ENCODE measurements around the gene LGALS3BP. TPM values are rescaled to one million over a fixed set of nuclear protein-coding genes. Genes with fewer than 3 reads are reported as not detected.

LGALS3BP gene
- total RNA-seq, 4 donors from 2014 or later, result 193 to 443 (median 390) TPM

- intact Hi-C loops (cut with DNase I), result no loop called here
- DNase-seq, result no peak
- Histone ChIP-seq H3K4me1 (peaks cover 0 to 34% of the 10 kb centered on the region in 2 donors), H3K36me3 (no peaks in the 10 kb centered on the region), H3K9me3 (no peaks in the 10 kb centered on the region), H3K27ac (no peak overlapping the region), H3K27me3 (no peaks in the 10 kb centered on the region), H3K4me3 (replicated peaks in 1 of 3) (no peak overlapping the region)
- TF ChIP-seq POLR2A (IDR thresholded peaks at IDR 0.05), result no peak
- no peak for TF ChIP-seq CTCF (IDR thresholded peaks at IDR 0.05)
- 94 to 98% methylated on average over 3 of the region's 3 CpGs for WGBS, 2 donors
These were observed 38.6 kb upstream of the LGALS3BP start for GRCh38 chr17:79018370-79018695.

DNA sequence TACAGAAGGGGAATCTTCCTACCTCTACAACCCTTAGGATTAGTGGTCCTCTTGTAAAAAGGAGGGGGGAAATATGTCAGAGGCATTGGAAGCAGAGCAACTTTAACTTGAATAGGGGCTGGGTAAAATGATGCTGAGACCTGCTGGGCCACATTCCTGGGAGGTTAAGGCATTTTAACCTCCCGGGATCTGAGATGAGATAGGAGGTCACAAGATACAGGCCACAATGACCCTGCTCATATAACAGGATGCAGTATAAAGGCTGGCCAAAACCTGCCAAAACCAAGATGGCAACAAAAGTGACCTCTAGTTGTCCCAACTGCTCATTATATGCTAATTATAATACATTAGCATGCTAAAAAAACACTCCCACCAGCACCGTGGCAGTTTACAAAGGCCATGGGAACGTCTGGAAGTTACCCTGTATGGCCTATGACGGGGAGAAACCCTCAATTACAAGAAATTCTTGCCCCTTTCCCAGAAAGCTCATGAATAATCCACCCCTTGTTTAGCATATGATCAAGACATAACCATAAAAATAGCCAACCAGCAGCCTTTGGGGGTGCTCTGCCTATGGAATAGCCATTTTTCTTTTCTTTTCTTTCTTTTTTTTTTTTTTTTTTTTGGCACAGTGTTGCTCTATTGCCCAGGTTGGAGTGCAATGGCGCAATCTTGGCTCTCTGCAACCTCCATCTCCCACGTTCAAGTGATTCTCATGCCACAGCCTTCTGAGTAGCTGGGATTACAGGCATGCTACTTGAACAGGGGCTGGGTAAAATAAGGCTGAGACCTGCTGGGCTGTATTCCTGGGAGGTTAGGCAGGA lies 38.0 kb upstream of the LGALS3BP start:
- peaks cover 0 to 30% of the 10 kb centered on the region in 2 donors for H3K4me1 ChIP-seq
- TF ChIP-seq POLR2A (IDR thresholded peaks at IDR 0.05) (no peak), CTCF (IDR thresholded peaks at IDR 0.05) (no peak)
- peak; percentile 54 to 57 for DNase-seq
- WGBS, 2 donors, result 45 to 48% methylated on average over 6 of the region's 6 CpGs
- intact Hi-C loops (cut with DNase I), result no loop called here
- no peak overlapping the region for H3K4me3 ChIP-seq (replicated peaks in 1 of 3)
- H3K27ac ChIP-seq, result no peak overlapping the region
- H3K36me3 ChIP-seq, result no peaks in the 10 kb centered on the region
- H3K27me3 ChIP-seq, result no peaks in the 10 kb centered on the region
- no peaks in the 10 kb centered on the region for H3K9me3 ChIP-seq

GRCh38 chr17:79014158-79014758 lies 34.5 kb upstream of the LGALS3BP start:
- Histone ChIP-seq H3K36me3 (no peaks in the 10 kb centered on the region), H3K27me3 (no peaks in the 10 kb centered on the region), H3K4me3 (replicated peaks in 1 of 3) (no peak overlapping the region), H3K9me3 (no peaks in the 10 kb centered on the region), H3K27ac (no peak overlapping the region), H3K4me1 (peaks cover 4 to 5% of the 10 kb centered on the region in 2 donors)
- no peak for TF ChIP-seq CTCF (IDR thresholded peaks at IDR 0.05)
- no peak for TF ChIP-seq POLR2A (IDR thresholded peaks at IDR 0.05)
- DNase-seq, result no peak
- 70 to 77% methylated on average over 2 of the region's 2 CpGs for WGBS, 2 donors
- intact Hi-C loops (cut with DNase I), result no loop called here

- peaks cover 17 to 19% of the 10 kb centered on the region in 2 donors for H3K4me1 ChIP-seq
- no peak overlapping the region for H3K27ac ChIP-seq
- no peak for DNase-seq
- 74 to 78% methylated on average over 6 of the region's 6 CpGs for WGBS, 2 donors
- H3K9me3 ChIP-seq, result no peaks in the 10 kb centered on the region
- H3K4me3 ChIP-seq (replicated peaks in 1 of 3), result no peak overlapping the region
- no peaks in the 10 kb centered on the region for H3K36me3 ChIP-seq
- intact Hi-C loops (cut with DNase I), result no loop called here
- TF ChIP-seq POLR2A (IDR thresholded peaks at IDR 0.05) (no peak), CTCF (IDR thresholded peaks at IDR 0.05) (no peak)
- H3K27me3 ChIP-seq, result no peaks in the 10 kb centered on the region
These were observed 32.9 kb upstream of the LGALS3BP start for GRCh38 chr17:79012563-79013134.
